ENCODE results near the gene TIMP1.
"Not testable (repeated sequence)": the region's sequence is repeated elsewhere in the genome, so short reads cannot be mapped to it uniquely, and the experiment has no call there.

- TF ChIP-seq CTCF, EP300, POLR2A (IDR thresholded peaks at IDR 0.05): not testable (repeated sequence)
Measured at GRCh38 chrX:47603125-47603524, 20.9 kb downstream of the TIMP1 start.

All from tibial nerve (tissue), 4 donors.